ENCODE data around the gene SH3BP4. TPM values are rescaled to one million over a fixed set of nuclear protein-coding genes. Genes with fewer than 3 reads are reported as not detected.
A peak's percentile ranks its signal among the peaks of the same experiment; 100 is the strongest.

The SH3BP4 gene
- polyA plus RNA-seq, 2 of the 4 experiments (the other 2 are of a cell fraction): 22.6 to 35.7 TPM

DNA sequence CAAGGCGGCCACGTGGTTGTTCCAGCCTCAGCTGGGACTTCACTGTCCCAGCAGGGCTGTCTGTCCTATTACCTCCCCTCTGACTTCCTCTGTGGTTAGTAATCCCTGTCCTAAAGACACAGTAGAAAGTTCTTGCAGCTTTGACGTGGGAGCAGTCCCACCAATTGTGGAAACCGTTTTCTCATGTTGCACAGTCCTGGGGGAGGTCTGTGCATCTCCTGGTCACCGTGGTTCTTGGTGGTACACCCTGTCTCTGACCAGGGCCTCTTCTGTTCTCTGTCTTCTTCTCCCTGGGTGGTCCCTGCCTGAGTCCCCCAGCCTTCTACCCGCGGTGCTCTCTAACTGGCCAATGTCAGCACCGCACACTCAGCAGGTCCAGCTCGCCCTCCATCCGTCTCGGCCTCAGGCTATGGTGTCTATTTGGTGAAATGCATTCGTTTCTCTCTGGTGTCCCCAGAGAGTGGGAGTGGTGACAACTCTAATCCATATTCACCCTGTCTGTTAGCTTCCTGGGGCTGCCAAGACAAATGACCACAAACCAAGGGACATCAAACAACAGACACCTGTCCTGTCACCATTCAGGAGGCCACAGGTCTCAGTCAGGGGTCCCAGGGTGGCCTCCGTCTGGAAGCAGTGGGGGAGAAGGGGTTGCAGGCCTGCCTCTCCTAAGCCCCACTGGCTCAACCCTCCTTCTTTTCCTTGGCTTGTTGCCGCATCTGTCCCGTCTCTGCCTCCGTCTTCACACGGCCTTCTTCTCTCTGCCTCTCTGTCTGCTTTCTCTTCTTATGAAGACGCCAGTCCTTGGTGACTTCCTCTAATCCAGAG is 99.8 kb downstream of the SH3BP4 start:
- FAIRE-seq: no peak
- Histone ChIP-seq H3K4me2 (no peak overlapping the region), H3K4me1 (peaks cover 14% of the 10 kb centered on the region), H3K4me3 (no peak overlapping the region), H3K9me3 (no peaks in the 10 kb centered on the region), H3K27ac (peak overlapping the region in 1 of 2 experiments; percentile 36; a peak in 2 of 6 replicates)
- POLR2A ChIA-PET: no interaction called here
- DNase-seq (ENCODE audit: low read depth in 1 of 2, low spot score in 1 of 2): no peak
- CTCF ChIA-PET: interaction anchor here (1.3 kb wide), 2 partner anchors 21 to 496 kb away, joined by 3 read pairs; no protein-coding TSS in a partner anchor
- ATAC-seq: no peak
- TF ChIP-seq ESRRA (IDR thresholded peaks at IDR 0.05; ENCODE audit: borderline replicate concordance, low read length): no peak
- TF ChIP-seq, protein P1, sequence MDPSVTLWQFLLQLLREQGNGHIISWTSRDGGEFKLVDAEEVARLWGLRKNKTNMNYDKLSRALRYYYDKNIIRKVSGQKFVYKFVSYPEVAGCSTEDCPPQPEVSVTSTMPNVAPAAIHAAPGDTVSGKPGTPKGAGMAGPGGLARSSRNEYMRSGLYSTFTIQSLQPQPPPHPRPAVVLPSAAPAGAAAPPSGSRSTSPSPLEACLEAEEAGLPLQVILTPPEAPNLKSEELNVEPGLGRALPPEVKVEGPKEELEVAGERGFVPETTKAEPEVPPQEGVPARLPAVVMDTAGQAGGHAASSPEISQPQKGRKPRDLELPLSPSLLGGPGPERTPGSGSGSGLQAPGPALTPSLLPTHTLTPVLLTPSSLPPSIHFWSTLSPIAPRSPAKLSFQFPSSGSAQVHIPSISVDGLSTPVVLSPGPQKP (IDR thresholded peaks at IDR 0.05; ENCODE audit: low read depth, low read length): no peak
- 88% methylated on average over 18 of the region's 18 CpGs for WGBS (ENCODE audit: missing lambda C conversion rate)

DNA sequence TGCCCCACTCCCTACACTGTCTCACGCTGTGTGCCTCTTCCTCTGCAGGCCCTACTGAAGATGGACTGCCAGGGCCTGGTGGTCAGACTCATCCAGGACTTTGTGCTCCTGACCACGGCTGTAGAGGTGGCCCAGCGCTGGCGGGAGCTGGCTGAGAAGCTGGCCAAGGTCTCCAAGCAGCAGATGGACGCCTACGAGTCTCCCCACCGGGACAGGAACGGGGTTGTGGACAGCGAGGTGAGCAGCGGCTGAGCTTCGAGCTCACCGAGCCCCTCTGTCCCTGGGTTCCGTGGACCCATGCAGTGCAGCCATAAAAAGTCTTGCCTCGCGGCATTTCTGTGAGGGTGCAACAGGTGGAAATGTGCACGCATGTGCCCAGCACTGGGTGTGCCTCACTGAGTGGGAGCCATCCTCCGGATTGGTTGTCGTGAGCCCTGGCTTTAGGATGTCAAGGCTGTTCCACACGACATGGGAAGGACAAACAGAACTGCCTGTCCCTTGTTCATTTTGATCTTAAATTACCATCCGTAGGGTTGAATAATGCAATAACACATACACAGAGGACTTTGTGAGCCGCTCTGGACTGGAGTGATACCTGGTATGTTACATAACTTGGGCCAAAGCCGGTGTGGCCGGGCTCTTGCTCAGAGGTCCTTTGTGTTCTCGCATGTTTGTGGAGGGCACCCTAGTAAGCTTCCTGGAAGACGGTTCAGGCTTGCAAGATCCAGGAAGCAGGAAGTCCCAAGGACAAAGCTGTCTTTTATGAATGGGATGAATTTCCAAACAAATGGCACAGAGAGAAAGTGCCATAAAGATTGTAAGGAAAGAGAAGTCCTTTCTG is 100.9 kb downstream of the SH3BP4 start:
- no peak for ATAC-seq
- no peak for TF ChIP-seq SMC3 (IDR thresholded peaks at IDR 0.05)
- TF ChIP-seq HOXA7 (CRISPR knock-in tag; IDR thresholded peaks at IDR 0.05): no peak
- TF ChIP-seq EP300 (IDR thresholded peaks at IDR 0.05): no peak
- TF ChIP-seq, protein P2, sequence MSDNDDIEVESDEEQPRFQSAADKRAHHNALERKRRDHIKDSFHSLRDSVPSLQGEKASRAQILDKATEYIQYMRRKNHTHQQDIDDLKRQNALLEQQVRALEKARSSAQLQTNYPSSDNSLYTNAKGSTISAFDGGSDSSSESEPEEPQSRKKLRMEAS (IDR thresholded peaks at IDR 0.05): no peak
- no peak for TF ChIP-seq ZC3H11A (IDR thresholded peaks at IDR 0.05)
- no peak for TF ChIP-seq HOXB13 (CRISPR knock-in tag; IDR thresholded peaks at IDR 0.05; ENCODE audit: low read depth)
- TF ChIP-seq JUN (IDR thresholded peaks at IDR 0.05): no peak
- no peak for TF ChIP-seq CEBPB (IDR thresholded peaks at IDR 0.05)
- no peak for TF ChIP-seq FOXS1 (CRISPR knock-in tag; IDR thresholded peaks at IDR 0.05)
- no peak for TF ChIP-seq TFCP2L1 (CRISPR knock-in tag; IDR thresholded peaks at IDR 0.05)
- TF ChIP-seq TP53 (CRISPR knock-in tag; IDR thresholded peaks at IDR 0.05): no peak
- Histone ChIP-seq H3K27ac (0 out of 6 replicates have a peak overlapping the region, but pooled peaks of 1 of the 2 experiments have one; percentile 21), H3K4me1 (peaks cover 14% of the 10 kb centered on the region), H3K4me2 (no peak overlapping the region), H3K4me3 (no peak overlapping the region), H3K9me3 (no peaks in the 10 kb centered on the region)
- WGBS (ENCODE audit: missing lambda C conversion rate): 96% methylated on average over 20 of the region's 25 CpGs
- no peak for DNase-seq (ENCODE audit: low read depth in 1 of 2, low spot score in 1 of 2)
- CTCF ChIA-PET: interaction anchor here (1.0 kb wide), 1 partner anchor 504 kb away, joined by 3 read pairs; no protein-coding TSS in a partner anchor
- POLR2A ChIA-PET: no interaction called here
- FAIRE-seq: no peak

DNA sequence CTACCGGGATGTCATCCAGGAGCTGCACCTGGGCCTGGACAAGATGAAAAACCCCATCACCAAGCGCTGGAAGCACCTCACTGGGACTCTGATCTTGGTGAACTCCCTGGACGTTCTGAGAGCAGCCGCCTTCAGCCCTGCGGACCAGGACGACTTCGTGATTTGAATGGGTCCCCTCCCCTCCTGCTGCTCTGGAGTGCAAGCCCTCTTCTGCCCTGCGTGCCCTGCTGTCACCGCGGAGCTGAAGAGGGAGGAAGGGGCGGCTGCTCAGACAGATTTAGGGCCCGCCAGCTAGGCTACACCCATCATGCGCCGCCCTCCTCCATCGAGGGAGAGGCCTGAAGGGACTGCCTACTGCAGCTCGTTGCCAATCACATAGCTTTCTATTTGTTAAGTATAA is 101.8 kb downstream of the SH3BP4 start:
- 87% methylated on average over 16 of the region's 16 CpGs for WGBS (ENCODE audit: missing lambda C conversion rate)
- DNase-seq (ENCODE audit: low read depth in 1 of 2, low spot score in 1 of 2) (no peak), FAIRE-seq (no peak), ATAC-seq (no peak)
- H3K4me3 ChIP-seq: no peak overlapping the region
- peaks cover 13% of the 10 kb centered on the region for H3K4me1 ChIP-seq
- no peaks in the 10 kb centered on the region for H3K9me3 ChIP-seq
- TF ChIP-seq KDM5A (IDR thresholded peaks at IDR 0.05): no peak
- no peak for TF ChIP-seq FOSL2 (IDR thresholded peaks at IDR 0.05)
- TF ChIP-seq FOSL2 (CRISPR knock-in tag; IDR thresholded peaks at IDR 0.05): no peak
- no peak for TF ChIP-seq GATA3 (IDR thresholded peaks at IDR 0.05; ENCODE audit: borderline replicate concordance)
- no peak for TF ChIP-seq HEYL (CRISPR knock-in tag; IDR thresholded peaks at IDR 0.05)
- POLR2A ChIA-PET: no interaction called here
- H3K27ac ChIP-seq: 0 out of 6 replicates have a peak overlapping the region, but pooled peaks of 1 of the 2 experiments have one; percentile 21
- no peak overlapping the region for H3K4me2 ChIP-seq
- CTCF ChIA-PET: interaction anchor here (1.1 kb wide), 1 partner anchor 13 kb away, joined by 3 read pairs; no protein-coding TSS in a partner anchor

Measured in A549 (cell line).